Brain microvascular endothelial cell (primary cell): ENCODE data around the gene PTRH2.

Experiments used
- DNase-seq: peaks from one replicate; pipeline ENCODE4 v3.0.0-alpha.2; 2020
- H3K27ac ChIP-seq: fragments of 250-450 bp; sonication (Bioruptor Pico); 2 replicates; pipeline ENCODE4 v1.5.1; 2020; ENCODE audit warnings: mild to moderate bottlenecking, moderate library complexity
- H3K27me3 ChIP-seq: fragments of 250-450 bp; sonication (Bioruptor Pico); replicated peaks from 2 replicates; pipeline ENCODE4 v1.5.1; 2020; ENCODE audit warnings: mild to moderate bottlenecking
- H3K36me3 ChIP-seq: fragments of 250-450 bp; sonication (Bioruptor Pico); replicated peaks from 2 replicates; pipeline ENCODE4 v1.5.1; 2020; ENCODE audit warnings: mild to moderate bottlenecking
- H3K4me3 ChIP-seq: 2 replicates; pipeline ENCODE4 v1.5.1; 2011; ENCODE audit warnings: low read depth, mild to moderate bottlenecking, control low read depth, low read length, moderate library complexity
- CTCF ChIP-seq: IDR thresholded peaks from 2 replicates; pipeline ENCODE4 v1.5.1; 2011; ENCODE audit warnings: low read depth, mild to moderate bottlenecking, moderate library complexity, low read length, control low read depth, inconsistent platforms; ENCODE audit errors: missing control alignments
- in situ Hi-C: cut with HindIII; loops from 2 replicates; pipeline ENCODE4 v1.10.0; 2017; ENCODE audit warnings: low sequenced_read_pairs, low pct_ligation_motif_present

Gene PTRH2

GRCh38 chr17:59693582-59693981, 13.6 kb downstream of the PTRH2 start:
- Histone ChIP-seq H3K36me3 (peaks cover 91% of the 10 kb centered on the region), H3K27me3 (no peaks in the 10 kb centered on the region), H3K4me3 (no peak overlapping the region), H3K27ac (no peak overlapping the region)
- in situ Hi-C loops: no loop called here
- no peak for TF ChIP-seq CTCF
- no peak for DNase-seq

GRCh38 chr17:59688496-59688895, 18.7 kb downstream of the PTRH2 start:
- Histone ChIP-seq H3K4me3 (no peak overlapping the region), H3K36me3 (peaks cover 92% of the 10 kb centered on the region), H3K27ac (no peak overlapping the region), H3K27me3 (no peaks in the 10 kb centered on the region)
- in situ Hi-C loops: no loop called here
- no peak for TF ChIP-seq CTCF
- DNase-seq: no peak

DNA sequence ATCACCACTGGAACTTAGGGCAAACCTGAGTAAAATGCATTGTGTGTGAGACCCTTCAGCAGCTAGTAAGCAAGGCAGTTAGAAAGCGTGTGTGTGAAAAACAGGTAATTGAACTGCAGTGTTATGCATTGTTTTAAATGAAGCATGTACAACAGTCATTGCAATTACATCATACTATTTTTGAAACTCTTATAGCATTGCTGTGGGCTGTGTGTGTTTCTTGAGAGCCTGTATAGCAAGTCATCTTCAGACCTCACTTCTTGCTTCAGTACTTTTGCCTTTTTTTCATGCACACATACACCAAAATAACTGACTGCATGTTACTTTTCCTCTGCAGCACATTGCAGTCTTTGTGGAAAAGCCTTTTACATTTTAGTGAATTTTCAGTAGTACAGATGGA, 19.2 kb downstream of the PTRH2 start:
- in situ Hi-C loops: no loop called here
- TF ChIP-seq CTCF: no peak
- H3K4me3 ChIP-seq: no peak overlapping the region
- peaks cover 92% of the 10 kb centered on the region for H3K36me3 ChIP-seq
- no peak for DNase-seq
- no peak overlapping the region for H3K27ac ChIP-seq
- no peaks in the 10 kb centered on the region for H3K27me3 ChIP-seq

- no peak overlapping the region for H3K27ac ChIP-seq
- no peak for TF ChIP-seq CTCF
- H3K36me3 ChIP-seq: peaks cover 94% of the 10 kb centered on the region
- DNase-seq: no peak
- in situ Hi-C loops: no loop called here
- no peak overlapping the region for H3K4me3 ChIP-seq
- H3K27me3 ChIP-seq: no peaks in the 10 kb centered on the region
These were observed 22.3 kb downstream of the PTRH2 start for GRCh38 chr17:59684967-59685366.

GRCh38 chr17:59683283-59683682, 23.9 kb downstream of the PTRH2 start:
- no peak for TF ChIP-seq CTCF
- no peak for DNase-seq
- no peak overlapping the region for H3K27ac ChIP-seq
- no peak overlapping the region for H3K4me3 ChIP-seq
- in situ Hi-C loops: no loop called here
- no peaks in the 10 kb centered on the region for H3K27me3 ChIP-seq
- H3K36me3 ChIP-seq: peaks cover 94% of the 10 kb centered on the region

- Histone ChIP-seq H3K36me3 (peaks cover 96% of the 10 kb centered on the region), H3K27ac (no peak overlapping the region), H3K27me3 (no peaks in the 10 kb centered on the region), H3K4me3 (no peak overlapping the region)
- DNase-seq: no peak
- TF ChIP-seq CTCF: no peak
- in situ Hi-C loops: no loop called here
These were observed 26.9 kb downstream of the PTRH2 start for GRCh38 chr17:59680314-59680713.
